AG08395 (cell line): ENCODE measurements around the gene TRIM65.
"Not testable (repeated sequence)": the region's sequence is repeated elsewhere in the genome, so short reads cannot be mapped to it uniquely, and the experiment has no call there.

ENCODE experiments used
- DNase-seq: peaks from one replicate; pipeline ENCODE4 v3.0.0; 2012; ENCODE audit warnings: mixed read lengths, low spot score

The TRIM65 gene

DNA sequence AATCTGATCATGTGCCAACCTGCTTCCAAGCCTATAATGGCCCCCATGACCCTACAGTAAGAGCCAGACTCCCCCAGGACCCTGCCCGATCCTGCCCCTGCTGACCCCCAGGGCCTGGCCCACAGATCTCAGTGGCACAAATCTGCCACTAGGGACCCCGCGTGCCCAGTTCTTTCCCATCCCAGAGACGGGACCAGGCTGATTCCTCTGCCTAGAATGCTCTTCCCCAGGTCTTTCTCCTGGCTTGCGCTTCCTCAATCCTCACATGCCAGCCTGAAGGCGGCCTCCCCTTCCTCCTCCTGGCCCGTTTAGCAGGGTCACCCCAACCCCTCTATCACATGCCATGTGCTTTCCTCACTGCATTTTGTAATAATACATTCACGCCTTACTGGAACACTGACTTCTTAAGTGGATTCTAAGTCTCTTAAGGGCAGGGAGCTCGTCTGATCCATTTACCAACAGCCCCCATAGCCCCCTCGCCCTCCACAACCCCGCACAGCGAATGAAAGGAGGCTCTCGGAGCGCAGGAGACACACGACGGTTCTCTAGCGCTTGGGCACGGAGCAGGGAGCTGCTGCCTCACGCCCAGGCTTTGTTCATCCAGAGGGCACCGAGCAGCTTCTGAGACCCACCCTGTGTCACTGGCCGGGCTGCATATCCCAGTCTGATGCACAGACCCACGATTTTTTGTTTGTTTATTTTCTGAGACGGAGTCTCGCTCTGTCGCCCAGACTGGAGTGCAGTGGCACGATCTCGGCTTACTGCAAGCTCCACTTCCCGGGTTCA lies 1.2 kb downstream of the TRIM65 start:
- peak; percentile 53 for DNase-seq

DNA sequence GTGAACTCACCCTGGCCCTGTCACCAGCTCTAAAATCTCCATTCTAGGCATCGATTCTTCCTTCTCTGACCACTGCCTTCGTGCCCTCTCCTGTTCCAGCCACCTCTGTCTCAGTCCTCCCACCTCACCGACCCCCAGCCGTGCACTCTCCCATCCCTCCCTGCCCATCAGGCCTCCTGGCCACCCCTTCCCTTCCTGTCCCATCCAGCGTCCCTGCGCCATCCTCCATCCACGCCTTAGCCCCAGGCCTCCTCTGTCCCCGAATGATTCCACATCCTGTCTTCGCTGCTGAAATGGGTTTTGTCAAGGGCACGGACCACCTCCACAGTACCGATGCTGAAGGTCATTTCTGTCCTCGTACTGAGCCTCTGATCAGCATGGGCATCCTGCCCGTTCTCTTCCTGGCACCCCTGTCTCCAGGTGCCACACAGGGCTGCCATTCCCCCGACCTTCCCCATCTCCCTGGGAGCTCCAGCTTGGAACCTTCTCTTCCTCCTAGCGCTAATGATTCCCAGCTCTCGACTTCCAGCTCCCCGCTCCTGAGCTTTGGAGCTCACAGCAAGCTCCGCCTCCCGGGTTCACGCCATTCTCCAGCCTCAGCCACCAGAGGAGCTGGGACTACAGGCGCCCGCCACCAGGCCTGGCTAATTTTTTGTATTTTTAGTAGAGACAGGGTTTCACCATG lies 2.6 kb downstream of the TRIM65 start:
- DNase-seq = no peak

DNA sequence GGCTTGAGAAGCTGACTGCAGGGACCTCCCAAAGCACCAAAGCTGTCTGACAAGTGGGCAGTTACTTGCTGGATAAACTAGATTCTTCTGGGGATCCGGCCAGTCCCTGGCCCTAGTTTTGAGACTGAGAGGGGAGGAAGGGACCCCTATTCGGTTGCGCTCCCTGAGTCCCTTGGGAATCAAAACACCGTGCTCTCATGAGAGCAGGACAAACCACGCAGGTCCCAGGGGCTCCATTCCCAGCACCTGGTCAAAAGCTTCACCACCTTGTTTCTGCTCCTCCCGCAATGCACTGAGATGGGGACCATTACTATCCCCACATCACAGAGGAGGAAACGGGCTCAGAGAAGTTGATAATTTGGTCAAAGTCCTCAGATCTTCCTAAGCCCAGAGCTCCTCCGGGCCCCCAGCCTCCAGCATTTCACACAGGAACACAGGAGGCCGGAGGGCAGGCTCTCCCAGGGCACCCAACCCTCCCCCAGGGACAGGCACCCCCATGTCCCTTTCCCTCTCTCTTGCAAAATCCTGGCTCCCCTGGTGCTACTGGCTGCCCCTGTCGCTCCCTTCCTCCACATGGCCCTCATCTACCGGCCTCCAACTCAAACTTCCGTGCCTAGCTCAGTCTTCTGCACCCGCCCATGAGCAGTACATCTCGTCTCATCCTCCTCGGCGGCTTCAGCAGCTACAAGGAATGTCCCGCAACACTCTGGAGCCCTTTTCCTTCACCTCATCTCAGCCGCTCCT lies 3.3 kb downstream of the TRIM65 start:
- DNase-seq = no peak

DNA sequence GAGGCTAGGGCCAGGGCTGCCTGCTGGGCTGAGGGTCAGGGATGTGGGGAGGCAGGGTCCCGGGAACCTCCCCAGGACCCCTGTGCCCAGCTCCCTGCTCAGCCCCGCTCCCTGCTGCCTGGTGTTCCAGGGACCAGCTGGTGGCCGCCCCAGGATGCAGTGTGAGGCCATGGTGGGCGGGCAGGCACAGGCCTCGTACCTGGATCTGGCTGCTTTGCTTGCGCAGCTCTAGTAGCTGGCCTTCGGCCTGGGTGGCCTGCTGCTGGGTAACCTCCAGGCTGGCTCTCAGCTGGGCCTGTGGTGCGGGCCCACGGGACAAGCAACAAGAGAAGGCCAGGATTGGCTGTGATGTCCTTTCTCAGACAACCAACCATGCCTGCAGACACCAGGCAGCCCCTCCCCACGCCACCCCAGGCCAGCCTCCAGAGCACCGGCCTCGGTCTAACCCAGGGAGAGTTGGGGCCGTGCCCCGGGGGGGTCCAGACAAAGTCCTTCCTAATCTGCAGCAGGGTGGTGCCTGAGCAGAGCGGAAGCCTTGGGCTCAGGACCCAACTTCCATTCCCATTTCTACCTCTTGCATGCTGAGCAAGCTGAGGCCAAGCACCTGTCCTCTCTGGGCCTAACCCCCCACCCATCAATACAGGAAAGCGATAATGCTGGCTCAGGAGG lies 4.1 kb downstream of the TRIM65 start:
- no peak for DNase-seq

- no peak for DNase-seq
Observed at GRCh38 chr17:75891605-75892555, 4.9 kb downstream of the TRIM65 start.

GRCh38 chr17:75891022-75891604 lies 5.6 kb downstream of the TRIM65 start:
- no peak for DNase-seq

- DNase-seq = no peak
Observed at GRCh38 chr17:75889454-75889853, 7.3 kb downstream of the TRIM65 start.

GRCh38 chr17:75888484-75888883 lies 8.3 kb downstream of the TRIM65 start:
- no peak for DNase-seq

- not testable (repeated sequence) for DNase-seq
Observed at GRCh38 chr17:75885860-75886259, 10.9 kb downstream of the TRIM65 start.

DNA sequence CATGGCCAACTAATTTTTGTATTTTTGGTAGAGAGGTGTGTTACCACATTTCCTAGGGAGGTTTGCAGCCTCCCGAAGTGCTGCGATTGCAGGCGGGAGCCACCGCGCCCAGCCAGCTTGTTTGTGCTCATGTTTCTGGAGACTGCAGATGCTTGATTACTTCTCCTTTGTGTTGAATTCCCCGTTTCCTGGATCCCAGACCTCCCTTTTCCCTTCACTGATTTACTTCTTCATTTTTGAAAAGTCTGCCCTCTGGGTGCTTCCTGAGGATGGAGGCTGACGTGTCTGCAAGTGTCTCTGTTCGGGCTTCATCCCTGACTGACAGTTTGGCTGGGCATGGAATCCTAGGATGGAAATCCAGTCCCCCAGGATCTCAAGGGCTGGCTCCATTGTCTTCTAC lies 11.3 kb downstream of the TRIM65 start:
- no peak for DNase-seq

- no peak for DNase-seq
Observed at GRCh38 chr17:75881678-75882454, 14.9 kb downstream of the TRIM65 start.

DNA sequence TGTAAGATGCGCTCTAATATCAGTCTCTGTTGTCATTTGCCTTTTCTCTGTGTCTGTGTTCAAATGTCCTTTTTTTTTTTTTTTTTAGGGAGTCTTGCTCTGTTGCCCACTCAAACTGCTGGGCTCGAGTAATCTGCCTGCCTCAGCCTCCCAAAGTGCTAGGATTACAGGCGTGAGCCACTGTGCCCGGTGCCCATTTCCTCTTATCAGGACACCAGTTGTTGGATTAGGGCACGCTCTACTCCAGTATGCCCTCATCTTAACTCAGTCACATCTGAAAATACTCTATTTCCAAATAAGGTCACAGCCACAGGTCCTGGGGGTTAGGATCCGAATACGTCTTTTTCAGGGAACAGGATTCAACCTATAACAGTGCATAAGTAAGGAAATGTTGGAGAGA lies 16.5 kb downstream of the TRIM65 start:
- DNase-seq = no peak

GRCh38 chr17:75878174-75878998 lies 18.4 kb downstream of the TRIM65 start, which contains the start of gene TRIM47:
TRIM47 (minus strand) TSS chr17:75878581; CDS start chr17:75878548, 33 bp downstream.
- peak; percentile 60 for DNase-seq

- DNase-seq = peak; percentile 58
Observed at GRCh38 chr17:75877752-75878173, 19.0 kb downstream of the TRIM65 start.

- DNase-seq = peak; percentile 91
Observed at GRCh38 chr17:75876938-75877751, 19.6 kb downstream of the TRIM65 start.

- DNase-seq = no peak
Observed at GRCh38 chr17:75876190-75876937, 20.4 kb downstream of the TRIM65 start.

DNA sequence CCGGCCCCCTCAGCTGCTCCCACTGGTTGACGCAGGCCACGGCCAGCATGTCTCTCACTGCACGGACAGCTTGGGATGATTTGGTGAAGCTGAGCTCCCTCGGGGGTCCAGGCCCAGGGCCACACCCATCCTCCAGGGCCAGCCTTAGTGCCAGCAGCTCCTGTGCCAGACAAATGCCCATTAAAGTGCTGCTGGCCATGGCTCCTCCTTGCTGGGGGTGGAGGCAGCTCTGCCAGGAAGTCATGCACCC lies 20.9 kb downstream of the TRIM65 start:
- no peak for DNase-seq
